ENCODE measurements around the gene NAT14. TPM values are rescaled to one million over a fixed set of nuclear protein-coding genes. Genes with fewer than 3 reads are reported as not detected.

NAT14 gene
- total and polyA plus RNA-seq, 2 of the 8 experiments (the other 6 are each of a cell fraction or from before 2014, with no cell fraction given) = 47.1 to 71.2 TPM

DNA sequence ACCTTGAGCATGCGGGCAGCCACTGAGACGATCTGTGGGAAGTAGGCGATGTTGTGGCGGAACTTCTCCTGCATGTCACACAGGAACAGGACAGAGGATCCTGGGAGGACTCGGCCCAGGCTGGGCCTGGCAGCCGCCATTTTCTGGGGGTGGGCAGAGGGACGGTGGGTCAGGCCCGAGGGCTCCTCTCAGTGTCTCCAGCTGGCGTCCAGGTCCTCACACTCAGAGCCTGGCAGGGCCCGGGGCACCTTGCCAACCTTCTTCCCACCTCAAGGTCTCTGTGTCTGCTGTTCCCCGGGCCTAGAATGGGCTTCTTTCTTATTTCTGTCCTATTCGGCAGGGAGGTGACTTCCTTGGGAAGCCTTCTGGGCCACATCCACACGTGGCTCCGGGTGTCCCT is 28.6 kb upstream of the NAT14 start (continued):
- no peak for TF ChIP-seq CTCF (IDR thresholded peaks at IDR 0.05; ENCODE audit: control extremely low read depth in 1 of 3, insufficient read depth in 1 of 3, low read depth in 1 of 3, low read length in 3 of 3)
- no peak for TF ChIP-seq JUND (IDR thresholded peaks at IDR 0.05; ENCODE audit: low read length)
- no peak for TF ChIP-seq EZH2 (IDR thresholded peaks at IDR 0.05; ENCODE audit: low read depth, low read length, severe bottlenecking)
- TF ChIP-seq ATF3 (IDR thresholded peaks at IDR 0.05; ENCODE audit: insufficient read depth, low read depth, low read length) = no peak
- TF ChIP-seq, protein P1, sequence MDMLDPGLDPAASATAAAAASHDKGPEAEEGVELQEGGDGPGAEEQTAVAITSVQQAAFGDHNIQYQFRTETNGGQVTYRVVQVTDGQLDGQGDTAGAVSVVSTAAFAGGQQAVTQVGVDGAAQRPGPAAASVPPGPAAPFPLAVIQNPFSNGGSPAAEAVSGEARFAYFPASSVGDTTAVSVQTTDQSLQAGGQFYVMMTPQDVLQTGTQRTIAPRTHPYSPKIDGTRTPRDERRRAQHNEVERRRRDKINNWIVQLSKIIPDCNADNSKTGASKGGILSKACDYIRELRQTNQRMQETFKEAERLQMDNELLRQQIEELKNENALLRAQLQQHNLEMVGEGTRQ (IDR thresholded peaks at IDR 0.05; ENCODE audit: low read length) = no peak
- TF ChIP-seq PHF8 (conservative IDR thresholded peaks at IDR 0.05; ENCODE audit: low read depth, low read length) = no peak
- TF ChIP-seq SUZ12 (IDR thresholded peaks at IDR 0.05; ENCODE audit: low read length) = no peak
